ENCODE data around the gene FAR2.

Gene FAR2

GRCh38 chr12:29320295-29321085, 171.4 kb downstream of the FAR2 start:
- DNase-seq (ENCODE audit: low read depth), result no peak
- TF ChIP-seq CTCF (IDR thresholded peaks at IDR 0.05; ENCODE audit: low read depth, low read length, missing control alignments), result no peak
- no peak overlapping the region for H3K4me3 ChIP-seq (ENCODE audit: low read depth, low read length)

- TF ChIP-seq CTCF (IDR thresholded peaks at IDR 0.05; ENCODE audit: low read depth, low read length, missing control alignments), result no peak
- DNase-seq (ENCODE audit: low read depth), result no peak
These were observed 173.1 kb downstream of the FAR2 start for GRCh38 chr12:29322157-29322556.

GRCh38 chr12:29329411-29329810, 180.3 kb downstream of the FAR2 start:
- no peak for TF ChIP-seq CTCF (IDR thresholded peaks at IDR 0.05; ENCODE audit: low read depth, low read length, missing control alignments)
- DNase-seq (ENCODE audit: low read depth), result no peak
- no peak overlapping the region for H3K4me3 ChIP-seq (ENCODE audit: low read depth, low read length)

More at GRCh38 chr12:29322157-29322556, 173.1 kb downstream of the FAR2 start:
- H3K4me3 ChIP-seq (ENCODE audit: low read depth, low read length), result no peak overlapping the region

- no peak for TF ChIP-seq CTCF (IDR thresholded peaks at IDR 0.05; ENCODE audit: low read depth, low read length, missing control alignments)
- DNase-seq (ENCODE audit: low read depth), result no peak
- H3K4me3 ChIP-seq (ENCODE audit: low read depth, low read length), result no peak overlapping the region
These were observed 184.1 kb downstream of the FAR2 start for GRCh38 chr12:29333178-29333577.

- no peak overlapping the region for H3K4me3 ChIP-seq (ENCODE audit: low read depth, low read length)
- no peak for DNase-seq (ENCODE audit: low read depth)
- TF ChIP-seq CTCF (IDR thresholded peaks at IDR 0.05; ENCODE audit: low read depth, low read length, missing control alignments), result no peak
These were observed 185.9 kb downstream of the FAR2 start for GRCh38 chr12:29334937-29335336.

- DNase-seq (ENCODE audit: low read depth), result no peak
- TF ChIP-seq CTCF (IDR thresholded peaks at IDR 0.05; ENCODE audit: low read depth, low read length, missing control alignments), result no peak
- no peak overlapping the region for H3K4me3 ChIP-seq (ENCODE audit: low read depth, low read length)
These were observed 188.2 kb downstream of the FAR2 start for GRCh38 chr12:29337325-29337724.
